Measurements from ENCODE around the gene H2AZ2.
A peak's percentile ranks its signal among the peaks of the same experiment; 100 is the strongest.
"Not testable (repeated sequence)": the region's sequence is repeated elsewhere in the genome, so short reads cannot be mapped to it uniquely, and the experiment has no call there.

Gene H2AZ2

DNA sequence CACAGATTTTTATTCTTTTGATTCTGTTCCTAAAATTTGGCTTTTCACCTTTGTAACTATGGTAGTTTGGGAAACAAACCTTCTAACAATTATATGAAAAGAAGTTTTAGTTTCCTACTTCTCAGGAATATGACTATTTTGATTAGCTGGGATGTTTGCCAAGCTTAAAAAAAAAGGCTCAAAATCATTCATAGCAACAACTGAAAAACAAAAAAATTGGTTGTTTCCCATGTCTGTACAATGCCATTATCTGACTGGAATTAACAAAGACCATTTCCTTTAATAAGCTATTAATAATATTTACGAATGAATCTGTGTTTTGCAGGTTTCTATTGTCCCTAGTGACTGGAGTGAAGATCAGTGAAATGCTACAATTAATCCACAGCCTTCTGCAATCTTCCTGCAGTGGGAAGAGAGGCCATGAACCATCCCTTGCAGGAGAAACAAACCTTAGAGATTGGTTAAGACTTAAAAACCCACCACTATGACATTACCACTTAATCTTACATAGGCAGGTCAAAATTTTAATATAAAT lies 33.2 kb upstream of the H2AZ2 start:
- Mint-ChIP-seq H3K27ac (peak overlapping the region; percentile 67), H3K9me3 (no peaks in the 10 kb centered on the region), H3K4me3 (peak overlapping the region; percentile 80), H3K27me3 (ENCODE audit: low read depth) (no peaks in the 10 kb centered on the region), H3K4me1 (ENCODE audit: low read depth) (peaks cover 52% of the 10 kb centered on the region), H3K36me3 (ENCODE audit: low read depth) (peaks cover 41% of the 10 kb centered on the region)

- Mint-ChIP-seq H3K9me3 (no peaks in the 10 kb centered on the region), H3K4me3 (peak overlapping the region; percentile 80), H3K27me3 (ENCODE audit: low read depth) (no peaks in the 10 kb centered on the region), H3K4me1 (ENCODE audit: low read depth) (peaks cover 50% of the 10 kb centered on the region), H3K27ac (peak overlapping the region; percentile 69), H3K36me3 (ENCODE audit: low read depth) (peaks cover 41% of the 10 kb centered on the region)
These were observed 32.6 kb upstream of the H2AZ2 start for GRCh38 chr7:44880317-44881018.

DNA sequence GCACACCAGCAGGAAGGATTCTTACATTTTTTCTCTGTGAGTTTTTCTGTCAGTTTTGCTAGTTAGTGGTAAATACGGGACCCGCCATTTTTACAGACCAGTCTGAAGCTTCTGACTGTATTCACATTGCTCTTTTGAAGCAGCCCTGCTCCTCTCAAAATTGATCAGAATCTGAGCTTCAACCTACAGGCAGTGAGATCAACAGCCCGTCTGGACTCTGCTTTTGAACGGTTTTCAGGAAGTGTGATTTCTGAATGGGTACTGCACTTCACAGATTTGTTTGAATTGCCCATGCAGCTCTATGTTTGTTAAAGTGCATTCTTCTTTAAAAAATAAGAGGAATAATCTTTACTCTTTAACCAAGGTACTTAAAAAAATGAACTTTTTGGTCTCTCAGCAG lies 28.5 kb upstream of the H2AZ2 start:
- H3K27ac Mint-ChIP-seq, result no peak overlapping the region
- H3K36me3 Mint-ChIP-seq (ENCODE audit: low read depth), result peaks cover 18% of the 10 kb centered on the region
- no peaks in the 10 kb centered on the region for H3K27me3 Mint-ChIP-seq (ENCODE audit: low read depth)
- H3K9me3 Mint-ChIP-seq, result peaks cover 3% of the 10 kb centered on the region
- no peak overlapping the region for H3K4me3 Mint-ChIP-seq
- H3K4me1 Mint-ChIP-seq (ENCODE audit: low read depth), result peaks cover 25% of the 10 kb centered on the region

- H3K27ac Mint-ChIP-seq, result no peak overlapping the region
- peaks cover 3% of the 10 kb centered on the region for H3K9me3 Mint-ChIP-seq
- H3K27me3 Mint-ChIP-seq (ENCODE audit: low read depth), result no peaks in the 10 kb centered on the region
- H3K36me3 Mint-ChIP-seq (ENCODE audit: low read depth), result peaks cover 7% of the 10 kb centered on the region
- H3K4me3 Mint-ChIP-seq, result no peak overlapping the region
- peaks cover 15% of the 10 kb centered on the region for H3K4me1 Mint-ChIP-seq (ENCODE audit: low read depth)
These were observed 27.4 kb upstream of the H2AZ2 start for GRCh38 chr7:44875241-44875640.

DNA sequence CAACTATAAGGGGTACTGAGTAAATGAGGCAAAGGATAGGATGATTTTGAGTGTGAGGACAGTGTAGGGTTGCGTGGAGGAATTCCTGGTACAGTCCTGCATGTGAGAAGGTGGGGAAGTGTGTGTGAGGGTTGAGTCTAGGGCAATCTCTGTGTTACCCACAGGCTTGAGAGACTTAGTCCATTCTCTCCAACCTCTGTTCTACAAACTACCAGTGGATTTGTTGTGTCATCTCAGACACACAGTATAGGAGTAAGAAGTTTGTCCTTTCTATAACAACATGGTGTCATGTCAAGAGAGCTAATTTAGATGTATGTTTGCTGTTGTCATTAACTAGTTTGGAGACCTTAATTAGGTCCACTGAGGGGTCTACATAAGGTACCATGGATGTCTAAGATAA lies 24.9 kb upstream of the H2AZ2 start:
- Mint-ChIP-seq H3K4me1 (ENCODE audit: low read depth) (peaks cover 8% of the 10 kb centered on the region), H3K9me3 (peaks cover 7% of the 10 kb centered on the region), H3K4me3 (no peak overlapping the region), H3K36me3 (ENCODE audit: low read depth) (no peaks in the 10 kb centered on the region), H3K27ac (no peak overlapping the region), H3K27me3 (ENCODE audit: low read depth) (no peaks in the 10 kb centered on the region)

DNA sequence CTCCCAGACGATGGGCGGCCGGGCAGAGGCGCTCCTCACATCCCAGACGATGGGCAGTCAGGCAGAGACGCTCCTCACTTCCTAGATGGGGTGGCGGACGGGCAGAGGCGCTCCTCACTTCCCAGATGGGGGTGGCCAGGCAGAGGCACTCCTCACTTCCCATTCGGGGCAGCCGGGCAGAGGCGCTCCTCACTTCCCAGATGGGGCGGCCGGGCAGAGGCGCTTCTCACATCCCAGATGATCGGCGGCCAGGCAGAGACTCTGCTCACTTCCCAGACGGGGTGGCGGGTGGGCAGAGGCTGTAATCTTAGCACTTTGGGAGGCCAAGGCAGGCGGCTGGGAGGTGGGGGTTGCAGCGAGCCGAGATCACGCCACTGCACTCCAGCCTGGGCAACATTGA lies 24.0 kb upstream of the H2AZ2 start:
- not testable (repeated sequence) for H3K9me3 Mint-ChIP-seq; H3K27me3 Mint-ChIP-seq (ENCODE audit: low read depth); H3K27ac Mint-ChIP-seq; H3K36me3 Mint-ChIP-seq (ENCODE audit: low read depth); H3K4me3 Mint-ChIP-seq
- H3K4me1 Mint-ChIP-seq (ENCODE audit: low read depth), result peaks cover 13% of the 10 kb centered on the region

- not testable (repeated sequence) for H3K36me3 Mint-ChIP-seq (ENCODE audit: low read depth); H3K27me3 Mint-ChIP-seq (ENCODE audit: low read depth); H3K27ac Mint-ChIP-seq; H3K4me3 Mint-ChIP-seq; H3K4me1 Mint-ChIP-seq (ENCODE audit: low read depth); H3K9me3 Mint-ChIP-seq
These were observed 22.9 kb upstream of the H2AZ2 start for GRCh38 chr7:44870780-44871179.

DNA sequence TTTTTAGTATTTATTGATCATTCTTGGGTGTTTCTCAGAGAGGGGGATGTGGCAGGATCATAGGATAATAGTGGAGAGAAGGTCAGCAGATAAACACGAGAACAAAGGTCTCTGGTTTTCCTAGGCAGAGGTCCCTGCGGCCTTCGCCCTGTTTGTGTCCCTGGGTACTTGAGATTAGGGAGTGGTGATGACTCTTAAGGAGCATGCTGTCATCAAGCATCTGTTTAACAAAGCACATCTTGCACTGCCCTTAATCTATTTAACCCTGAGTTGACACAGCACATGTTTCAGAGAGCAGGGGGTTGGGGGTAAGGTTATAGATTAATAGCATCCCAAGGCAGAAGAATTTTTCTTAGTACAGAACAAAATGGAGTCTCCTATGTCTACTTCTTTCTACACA lies 22.4 kb upstream of the H2AZ2 start:
- H3K9me3 Mint-ChIP-seq; H3K4me1 Mint-ChIP-seq (ENCODE audit: low read depth); H3K4me3 Mint-ChIP-seq; H3K27ac Mint-ChIP-seq; H3K36me3 Mint-ChIP-seq (ENCODE audit: low read depth); H3K27me3 Mint-ChIP-seq (ENCODE audit: low read depth): not testable (repeated sequence)

- peak overlapping the region; percentile 26 for H3K27ac Mint-ChIP-seq
- H3K4me3 Mint-ChIP-seq, result no peak overlapping the region
- peaks cover 4% of the 10 kb centered on the region for H3K9me3 Mint-ChIP-seq
These were observed 19.4 kb upstream of the H2AZ2 start for GRCh38 chr7:44867073-44867995.

DNA sequence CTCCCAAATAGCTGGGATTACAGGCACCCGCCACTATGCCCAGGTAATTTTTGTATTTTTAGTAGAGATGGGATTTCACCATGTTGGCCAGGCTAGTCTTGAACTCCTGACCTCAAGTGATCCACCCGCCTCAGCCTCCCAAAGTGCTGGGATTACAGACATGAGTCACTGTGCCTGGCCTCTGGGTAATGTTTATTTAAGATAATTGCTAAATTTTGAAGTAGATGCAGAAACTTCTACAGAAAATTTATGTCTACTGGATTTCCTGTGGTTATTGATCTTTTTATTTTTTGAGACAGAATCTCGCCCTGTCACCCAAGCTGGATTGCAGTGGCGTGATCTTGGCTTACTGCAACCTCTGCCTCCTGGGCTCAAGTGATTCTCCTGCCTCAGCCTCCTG lies 14.1 kb upstream of the H2AZ2 start:
- H3K27ac Mint-ChIP-seq, H3K4me3 Mint-ChIP-seq: not testable (repeated sequence)

More at GRCh38 chr7:44867073-44867995, 19.4 kb upstream of the H2AZ2 start:
- no peaks in the 10 kb centered on the region for H3K36me3 Mint-ChIP-seq (ENCODE audit: low read depth)
- peaks cover 6% of the 10 kb centered on the region for H3K4me1 Mint-ChIP-seq (ENCODE audit: low read depth)
- H3K27me3 Mint-ChIP-seq (ENCODE audit: low read depth), result peaks cover 6% of the 10 kb centered on the region

DNA sequence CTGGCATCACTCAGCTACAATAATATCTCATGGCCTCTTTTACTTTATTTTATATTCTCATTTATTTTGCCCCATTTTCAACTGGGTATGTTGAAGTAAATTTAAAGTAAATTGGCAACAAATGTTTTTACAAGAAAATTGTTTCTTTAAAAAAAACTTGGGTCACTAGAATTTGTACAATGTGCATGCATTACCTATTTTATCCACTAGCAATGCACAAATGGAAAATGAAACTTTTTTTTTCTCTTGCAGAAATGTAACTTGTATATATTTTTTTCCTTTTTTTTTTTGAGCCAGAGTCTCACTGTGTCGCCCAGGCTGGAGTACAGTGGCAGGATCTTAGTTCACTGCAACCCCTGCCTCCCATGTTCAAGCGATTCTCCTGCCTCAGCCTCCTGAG lies 10.3 kb upstream of the H2AZ2 start:
- Mint-ChIP-seq H3K27ac (no peak overlapping the region), H3K4me3 (no peak overlapping the region), H3K27me3 (ENCODE audit: low read depth) (peaks cover 9% of the 10 kb centered on the region), H3K4me1 (ENCODE audit: low read depth) (peaks cover 6% of the 10 kb centered on the region), H3K36me3 (ENCODE audit: low read depth) (no peaks in the 10 kb centered on the region), H3K9me3 (no peaks in the 10 kb centered on the region)

More for the DNA sequence above, 14.1 kb upstream of the H2AZ2 start:
- not testable (repeated sequence) for H3K4me1 Mint-ChIP-seq (ENCODE audit: low read depth); H3K27me3 Mint-ChIP-seq (ENCODE audit: low read depth); H3K9me3 Mint-ChIP-seq; H3K36me3 Mint-ChIP-seq (ENCODE audit: low read depth)

GRCh38 chr7:44854644-44855364 lies 6.9 kb upstream of the H2AZ2 start:
- Mint-ChIP-seq H3K27ac (no peak overlapping the region), H3K4me1 (ENCODE audit: low read depth) (peaks cover 13% of the 10 kb centered on the region), H3K36me3 (ENCODE audit: low read depth) (no peaks in the 10 kb centered on the region), H3K9me3 (no peaks in the 10 kb centered on the region), H3K27me3 (ENCODE audit: low read depth) (no peaks in the 10 kb centered on the region), H3K4me3 (no peak overlapping the region)

DNA sequence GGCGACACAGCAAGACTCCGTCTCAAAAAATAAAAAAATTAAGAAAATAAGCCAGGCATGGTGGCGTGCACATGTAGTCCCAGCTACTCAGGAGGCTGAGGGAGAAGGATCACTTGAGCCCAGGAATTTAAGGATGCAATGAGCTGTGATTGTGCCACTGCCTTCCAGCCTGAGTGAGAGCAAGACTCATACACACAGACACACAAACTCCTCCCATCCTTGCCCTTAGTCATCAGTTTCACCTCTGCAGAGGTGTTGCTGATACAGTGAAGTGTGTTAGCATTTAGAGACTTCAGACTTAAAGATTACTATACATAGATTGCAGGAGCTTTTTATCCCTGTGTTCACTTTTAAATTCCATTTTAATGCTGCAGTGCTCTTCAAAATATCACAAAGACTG lies 5.5 kb upstream of the H2AZ2 start:
- Mint-ChIP-seq H3K4me3 (no peak overlapping the region), H3K9me3 (no peaks in the 10 kb centered on the region), H3K36me3 (ENCODE audit: low read depth) (no peaks in the 10 kb centered on the region), H3K27me3 (ENCODE audit: low read depth) (no peaks in the 10 kb centered on the region), H3K4me1 (ENCODE audit: low read depth) (peaks cover 19% of the 10 kb centered on the region), H3K27ac (no peak overlapping the region)

DNA sequence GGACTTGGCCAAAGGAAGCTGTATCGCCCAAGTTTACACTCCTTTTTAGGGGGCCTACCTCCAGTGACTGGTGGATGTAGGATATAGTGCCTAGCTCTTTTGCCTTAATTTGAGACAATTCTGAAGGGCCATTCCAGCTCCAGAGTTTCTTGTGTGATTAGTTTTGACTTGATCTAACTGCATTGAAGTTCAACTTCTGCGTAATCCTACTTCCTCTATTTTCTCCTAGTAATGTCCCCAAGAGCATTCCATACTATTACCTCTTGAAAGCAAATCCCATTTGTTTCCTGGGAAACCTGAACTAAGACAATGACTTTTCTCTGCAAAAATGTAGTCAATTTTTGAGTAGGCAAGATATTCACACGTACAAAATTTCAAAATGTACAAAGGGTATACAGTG lies 4.7 kb upstream of the H2AZ2 start:
- Mint-ChIP-seq H3K27me3 (ENCODE audit: low read depth) (no peaks in the 10 kb centered on the region), H3K4me1 (ENCODE audit: low read depth) (peaks cover 19% of the 10 kb centered on the region), H3K9me3 (no peaks in the 10 kb centered on the region), H3K36me3 (ENCODE audit: low read depth) (no peaks in the 10 kb centered on the region), H3K4me3 (no peak overlapping the region), H3K27ac (no peak overlapping the region)
